Adipose tissue (tissue), 3 donors: ENCODE measurements around the gene PTPRD. TPM values are rescaled to one million over a fixed set of nuclear protein-coding genes. Genes with fewer than 3 reads are reported as not detected.
"Not testable (repeated sequence)": the region's sequence is repeated elsewhere in the genome, so short reads cannot be mapped to it uniquely, and the experiment has no call there.

Experiments
- H3K27ac ChIP-seq: one replicate; pipeline ENCODE4 v1.5.1; 2013; ENCODE audit warnings: low read depth, low read length
- WGBS, 3 donors: extraction: QIAGEN DNeasy Blood & Tissue Kit; methylation state at CpG; one replicate each; pipeline ENCODE4 v1.1.7; 2013; 5-methylcytosine and 5-hydroxymethylcytosine counted together
- polyA plus RNA-seq, 3 donors: library from polyadenylated mRNA; stranded (reverse); fragments of 200-250 nt; gene quantifications; one replicate each; pipeline ENCODE4 v1.2.3, GENCODE V29; 2013
- donor health status: healthy with polysubstance abuse.
- donor health status: Bipolar disorder and iron deficiency.
- donor health status: healthy.

PTPRD gene
- polyA plus RNA-seq, 3 donors, result 1.4 to 3.9 (median 2.1) TPM

GRCh38 chr9:8719833-8720486, 1892.8 kb downstream of the PTPRD start:
- H3K27ac ChIP-seq, result no peak overlapping the region
- 46 to 69% (median 61%) methylated on average over 1 of the region's 1 CpG for WGBS, 3 donors

GRCh38 chr9:8718121-8718725, 1894.6 kb downstream of the PTPRD start:
- 38 to 57% (median 49%) methylated on average over 4 of the region's 4 CpGs for WGBS, 3 donors
- no peak overlapping the region for H3K27ac ChIP-seq

- 58 to 85% (median 84%) methylated on average over 3 of the region's 3 CpGs for WGBS, 3 donors
- H3K27ac ChIP-seq, result no peak overlapping the region
Measured at GRCh38 chr9:8717146-8717545, 1895.7 kb downstream of the PTPRD start.

- 60 to 94% (median 68%) methylated on average over 2 of the region's 2 CpGs for WGBS, 3 donors
- no peak overlapping the region for H3K27ac ChIP-seq
Measured at GRCh38 chr9:8715788-8716187, 1897.0 kb downstream of the PTPRD start.

GRCh38 chr9:8713811-8714165, 1899.0 kb downstream of the PTPRD start:
- H3K27ac ChIP-seq, result no peak overlapping the region
- 82 to 86% (median 83%) methylated on average over 8 of the region's 8 CpGs for WGBS, 3 donors

GRCh38 chr9:8713149-8713810, 1899.5 kb downstream of the PTPRD start:
- WGBS, 3 donors, result 93 to 97% (median 97%) methylated on average over 39 to 44 of the region's 44 CpGs
- H3K27ac ChIP-seq, result no peak overlapping the region

- 94 to 97% (median 95%) methylated on average over 4 of the region's 4 CpGs for WGBS, 3 donors
- no peak overlapping the region for H3K27ac ChIP-seq
Measured at GRCh38 chr9:8709731-8710130, 1903.1 kb downstream of the PTPRD start.

- 47 to 58% (median 58%) methylated on average over 1 of the region's 1 CpG for WGBS, 3 donors
- H3K27ac ChIP-seq, result no peak overlapping the region
Measured at GRCh38 chr9:8708728-8709127, 1904.1 kb downstream of the PTPRD start.

GRCh38 chr9:8706998-8707397, 1905.8 kb downstream of the PTPRD start:
- 81 to 100% (median 90%) methylated on average over 1 of the region's 1 CpG for WGBS, 3 donors
- H3K27ac ChIP-seq, result no peak overlapping the region

GRCh38 chr9:8706531-8706930, 1906.3 kb downstream of the PTPRD start:
- WGBS, 3 donors, result 81 to 88% (median 87%) methylated on average over 6 of the region's 6 CpGs
- H3K27ac ChIP-seq, result no peak overlapping the region

GRCh38 chr9:8705861-8706260, 1906.9 kb downstream of the PTPRD start:
- whole genome bisulfite sequencing, 3 donors, result 57 to 68% (median 64%) methylated on average over 4 of the region's 4 CpGs
- H3K27ac ChIP-seq, result no peak overlapping the region

- H3K27ac ChIP-seq, result no peak overlapping the region
- WGBS, 3 donors, result 52 to 65% (median 54%) methylated on average over 3 of the region's 3 CpGs
Measured at GRCh38 chr9:8703904-8704303, 1908.9 kb downstream of the PTPRD start.

GRCh38 chr9:8701904-8702303, 1910.9 kb downstream of the PTPRD start:
- no peak overlapping the region for H3K27ac ChIP-seq
- 41 to 76% (median 70%) methylated on average over 4 of the region's 4 CpGs for WGBS, 3 donors

- WGBS, 3 donors, result 90 to 93% (median 91%) methylated on average over 6 of the region's 6 CpGs
Measured at GRCh38 chr9:8697565-8697964, 1915.2 kb downstream of the PTPRD start.

GRCh38 chr9:8696516-8696915, 1916.3 kb downstream of the PTPRD start:
- 73 to 81% (median 76%) methylated on average over 6 of the region's 6 CpGs for WGBS, 3 donors
- no peak overlapping the region for H3K27ac ChIP-seq

More at GRCh38 chr9:8697565-8697964, 1915.2 kb downstream of the PTPRD start:
- not testable (repeated sequence) for H3K27ac ChIP-seq

- 62 to 79% (median 72%) methylated on average over 4 of the region's 4 CpGs for WGBS, 3 donors
- no peak overlapping the region for H3K27ac ChIP-seq
Measured at GRCh38 chr9:8694983-8695588, 1917.7 kb downstream of the PTPRD start.

- 78 to 80% (median 79%) methylated on average over 6 of the region's 6 CpGs for WGBS, 3 donors
- H3K27ac ChIP-seq, result no peak overlapping the region
Measured at GRCh38 chr9:8693464-8693863, 1919.3 kb downstream of the PTPRD start.

- no peak overlapping the region for H3K27ac ChIP-seq
- WGBS, 3 donors, result 58 to 83% (median 58%) methylated on average over 2 of the region's 2 CpGs
Measured at GRCh38 chr9:8686516-8686915, 1926.3 kb downstream of the PTPRD start.

GRCh38 chr9:8685825-8686224, 1927.0 kb downstream of the PTPRD start:
- WGBS, 3 donors, result 63 to 70% (median 63%) methylated on average over 3 of the region's 3 CpGs
- H3K27ac ChIP-seq, result no peak overlapping the region
